Astrocyte (in vitro differentiated cells and primary cell): ENCODE measurements around the gene CHAF1B.

Experiments
- CTCF ChIP-seq: IDR thresholded peaks from 2 replicates; pipeline ENCODE4 v1.5.1; 2011; ENCODE audit warnings: low read depth, mild to moderate bottlenecking, inconsistent platforms, low read length, moderate library complexity; ENCODE audit not compliant: insufficient read depth
- EZH2 ChIP-seq: IDR thresholded peaks from 2 replicates; pipeline ENCODE4 v1.6.1; 2012; ENCODE audit warnings: mild to moderate bottlenecking, low read length, inconsistent platforms; ENCODE audit not compliant: insufficient read depth

GRCh38 chr21:36456729-36457414 is 71.7 kb downstream of the CHAF1B start:
- no peak for TF ChIP-seq EZH2
- no peak for TF ChIP-seq CTCF
